Skeletal muscle cell (primary cell): Measurements from ENCODE around the gene RBP7.

ENCODE experiments used
- DNase-seq: peaks from one replicate; pipeline ENCODE4 v3.0.0-alpha.2; 2010; ENCODE audit warnings: low read depth
- H3K4me3 ChIP-seq: 2 replicates; pipeline ENCODE4 v1.5.1; 2011; ENCODE audit warnings: low read depth, mild to moderate bottlenecking, control low read depth, low read length, moderate library complexity

Gene RBP7

GRCh38 chr1:10061276-10061675 lies 64.2 kb downstream of the RBP7 start:
- no peak overlapping the region for H3K4me3 ChIP-seq
- no peak for DNase-seq

GRCh38 chr1:10063878-10064277 lies 66.8 kb downstream of the RBP7 start:
- no peak for DNase-seq

GRCh38 chr1:10064416-10065343 lies 67.7 kb downstream of the RBP7 start:
- no peak overlapping the region for H3K4me3 ChIP-seq
- DNase-seq = no peak

More at GRCh38 chr1:10063878-10064277, 66.8 kb downstream of the RBP7 start:
- no peak overlapping the region for H3K4me3 ChIP-seq

- DNase-seq = no peak
- no peak overlapping the region for H3K4me3 ChIP-seq
Observed at GRCh38 chr1:10065344-10065685, 68.3 kb downstream of the RBP7 start.
